ES-I3 (cell line): ENCODE results near the gene HOXC6.

Experiments
- H3K36me3 ChIP-seq: 2 replicates; pipeline ENCODE4 v1.6.1; 2013; ENCODE audit warnings: mild to moderate bottlenecking, low read length, control low read depth, moderate library complexity; ENCODE audit not compliant: insufficient read depth
- H3K4me1 ChIP-seq: 2 replicates; pipeline ENCODE4 v1.6.1; 2013; ENCODE audit warnings: mild to moderate bottlenecking, control low read depth, low read length; ENCODE audit not compliant: insufficient read depth
- H3K9ac ChIP-seq: 2 replicates; pipeline ENCODE4 v1.6.1; 2013; ENCODE audit warnings: low read depth, mild to moderate bottlenecking, low read length, moderate library complexity
- H3K9me3 ChIP-seq: 2 replicates; pipeline ENCODE4 v1.6.1; 2013; ENCODE audit warnings: mild to moderate bottlenecking, low read length, moderate library complexity; ENCODE audit not compliant: control insufficient read depth, insufficient read depth

Gene HOXC6

DNA sequence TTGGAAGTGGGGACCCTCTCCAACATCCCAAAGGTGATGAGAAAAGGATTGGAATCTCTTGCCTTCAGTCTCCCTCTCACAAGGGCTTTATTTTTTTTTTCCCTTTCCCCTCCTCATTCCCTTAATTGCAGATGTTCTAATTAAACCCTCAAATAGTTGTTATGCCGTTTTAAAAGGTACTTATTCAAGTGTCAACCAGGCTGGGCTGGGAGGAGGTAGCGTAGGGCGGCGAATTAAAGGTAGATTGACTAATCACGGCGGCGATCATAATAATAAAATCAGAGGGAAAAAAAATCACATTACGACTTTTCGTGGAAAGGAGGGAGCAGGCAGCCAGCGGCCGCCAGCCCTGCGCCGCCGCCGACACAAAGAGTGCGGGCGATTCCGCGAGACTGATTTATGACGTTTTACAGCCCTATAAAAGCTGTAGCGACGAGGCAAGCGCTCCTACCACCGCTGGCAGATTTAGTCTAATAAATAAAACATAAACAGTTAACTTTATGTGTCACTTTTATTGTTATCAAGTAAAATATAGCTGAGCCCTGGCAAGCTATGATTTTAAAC lies 23.7 kb downstream of the HOXC6 start:
- peaks cover 8% of the 10 kb centered on the region; the same call in 1 of the 2 replicates for H3K4me1 ChIP-seq
- H3K36me3 ChIP-seq: no peaks in the 10 kb centered on the region
- no peaks in the 10 kb centered on the region for H3K9me3 ChIP-seq
- H3K9ac ChIP-seq: no peak overlapping the region

DNA sequence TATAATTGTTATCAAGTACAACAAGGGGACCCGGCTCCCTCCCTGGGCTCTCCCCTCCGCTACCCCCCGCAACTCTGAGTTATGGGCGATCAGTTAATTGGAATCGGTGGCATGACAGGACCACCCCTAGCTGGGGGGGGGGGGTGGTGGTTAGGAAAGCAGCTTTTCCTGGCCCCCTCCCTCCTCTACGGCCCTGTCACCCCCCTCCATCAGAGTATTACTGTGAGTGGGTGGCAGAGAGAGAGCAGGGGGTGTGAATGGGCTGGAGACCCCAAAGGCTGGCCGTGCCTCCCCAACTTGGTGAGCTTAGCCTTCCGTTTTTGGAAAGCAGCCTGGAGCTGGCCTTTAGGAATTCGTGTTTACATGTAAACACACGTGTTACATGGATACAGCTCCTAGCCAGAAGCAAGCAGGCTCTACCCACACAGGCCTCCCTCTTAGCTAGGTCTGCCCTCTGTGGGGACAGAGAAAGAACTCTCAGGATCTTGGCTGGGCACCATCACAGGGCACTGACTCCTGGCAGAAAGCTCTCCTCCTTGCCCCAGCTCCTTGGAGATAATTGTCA lies 24.3 kb downstream of the HOXC6 start:
- Histone ChIP-seq H3K9ac (peak overlapping the region; percentile 56; the same call in 1 of the 2 replicates), H3K36me3 (no peaks in the 10 kb centered on the region), H3K9me3 (no peaks in the 10 kb centered on the region), H3K4me1 (peaks cover 8% of the 10 kb centered on the region; the same call in 1 of the 2 replicates)

DNA sequence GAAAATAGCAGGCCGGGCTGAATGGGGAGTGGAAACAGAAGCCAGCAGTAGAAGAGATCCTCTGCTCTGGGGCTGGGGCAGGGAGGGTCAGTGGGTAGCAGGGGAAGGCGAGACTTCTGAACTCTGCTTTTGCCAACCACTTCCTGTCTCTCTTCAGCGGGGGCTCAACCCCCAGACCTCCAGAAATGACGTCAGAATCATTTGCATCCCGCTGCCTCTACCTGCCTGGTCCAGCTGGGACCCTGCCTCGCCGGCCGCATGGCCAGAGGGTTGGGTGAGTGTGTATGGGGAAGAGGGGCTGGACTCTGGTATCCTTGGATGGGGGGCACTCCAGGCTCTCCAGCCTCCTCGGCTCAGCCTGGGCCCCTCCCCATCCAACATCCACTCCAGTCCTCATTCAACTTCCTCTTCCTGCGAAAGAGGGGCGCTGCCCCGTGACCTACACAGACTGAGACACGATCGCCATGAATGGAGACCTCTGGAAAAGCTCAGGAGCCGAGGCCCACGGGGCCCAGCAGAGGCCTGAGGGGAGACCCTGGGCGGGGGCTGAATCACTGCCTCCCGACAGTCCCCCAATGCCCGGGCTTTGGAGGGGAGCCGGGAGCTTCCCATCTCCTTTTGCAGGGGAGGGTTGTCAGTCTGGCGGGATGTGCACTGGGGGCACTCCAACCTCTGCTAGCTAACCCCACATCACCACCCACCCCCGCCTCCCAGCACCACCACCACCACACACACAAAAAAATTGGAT lies 24.9 kb downstream of the HOXC6 start:
- Histone ChIP-seq H3K4me1 (peaks cover 8% of the 10 kb centered on the region), H3K9ac (peak overlapping the region; percentile 56; the same call in 1 of the 2 replicates), H3K9me3 (no peaks in the 10 kb centered on the region), H3K36me3 (no peaks in the 10 kb centered on the region)

DNA sequence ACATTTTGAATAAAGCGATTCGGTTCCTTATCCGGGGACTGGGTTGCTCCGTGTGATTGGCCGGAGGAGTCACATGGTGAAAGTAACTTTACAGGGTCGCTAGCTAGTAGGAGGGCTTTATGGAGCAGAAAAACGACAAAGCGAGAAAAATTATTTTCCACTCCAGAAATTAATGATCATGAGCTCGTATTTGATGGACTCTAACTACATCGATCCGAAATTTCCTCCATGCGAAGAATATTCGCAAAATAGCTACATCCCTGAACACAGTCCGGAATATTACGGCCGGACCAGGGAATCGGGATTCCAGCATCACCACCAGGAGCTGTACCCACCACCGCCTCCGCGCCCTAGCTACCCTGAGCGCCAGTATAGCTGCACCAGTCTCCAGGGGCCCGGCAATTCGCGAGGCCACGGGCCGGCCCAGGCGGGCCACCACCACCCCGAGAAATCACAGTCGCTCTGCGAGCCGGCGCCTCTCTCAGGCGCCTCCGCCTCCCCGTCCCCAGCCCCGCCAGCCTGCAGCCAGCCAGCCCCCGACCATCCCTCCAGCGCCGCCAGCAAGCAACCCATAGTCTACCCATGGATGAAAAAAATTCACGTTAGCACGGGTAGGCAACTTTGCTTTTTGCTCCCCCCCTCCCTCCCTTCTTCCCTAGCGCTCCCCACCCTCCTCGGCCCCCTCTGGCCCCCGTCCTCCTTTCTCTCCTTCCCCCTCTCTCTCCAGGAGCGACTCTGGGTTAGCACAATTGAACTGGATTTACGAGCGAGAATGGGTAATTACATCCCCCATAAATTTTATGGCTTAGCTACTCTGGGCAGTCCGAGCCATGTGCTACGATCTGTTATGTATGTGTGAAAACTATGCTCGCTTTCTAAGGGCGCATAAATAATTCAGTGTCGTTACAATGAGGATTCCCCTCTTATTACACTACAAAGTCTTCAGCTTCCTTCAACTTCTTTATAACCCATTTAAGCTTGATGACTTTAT lies 25.8 kb downstream of the HOXC6 start, which contains the start of gene HOXC4:
Gene HOXC4, plus strand, starts transcription at position 85 of the 991 bp plus-strand sequence. Its CDS starts 88 bp downstream, at position 173.
- peak within 1 kb of the TSS; percentile 56; the same call in 1 of the 2 replicates for H3K9ac ChIP-seq
- no peaks in the 10 kb centered on the region for H3K9me3 ChIP-seq
- H3K4me1 ChIP-seq: peaks cover 8% of the 10 kb centered on the region
- H3K36me3 ChIP-seq: no peaks in the 10 kb centered on the region

DNA sequence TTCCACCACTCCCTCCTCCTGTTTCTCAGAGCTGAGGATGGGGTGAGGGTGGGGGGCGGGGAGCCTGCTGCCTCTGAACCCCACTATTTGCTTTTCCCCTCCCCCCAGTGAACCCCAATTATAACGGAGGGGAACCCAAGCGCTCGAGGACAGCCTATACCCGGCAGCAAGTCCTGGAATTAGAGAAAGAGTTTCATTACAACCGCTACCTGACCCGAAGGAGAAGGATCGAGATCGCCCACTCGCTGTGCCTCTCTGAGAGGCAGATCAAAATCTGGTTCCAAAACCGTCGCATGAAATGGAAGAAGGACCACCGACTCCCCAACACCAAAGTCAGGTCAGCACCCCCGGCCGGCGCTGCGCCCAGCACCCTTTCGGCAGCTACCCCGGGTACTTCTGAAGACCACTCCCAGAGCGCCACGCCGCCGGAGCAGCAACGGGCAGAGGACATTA lies 26.5 kb downstream of the HOXC6 start:
- Histone ChIP-seq H3K9ac (no peak overlapping the region), H3K36me3 (no peaks in the 10 kb centered on the region), H3K9me3 (no peaks in the 10 kb centered on the region), H3K4me1 (peaks cover 8% of the 10 kb centered on the region)

DNA sequence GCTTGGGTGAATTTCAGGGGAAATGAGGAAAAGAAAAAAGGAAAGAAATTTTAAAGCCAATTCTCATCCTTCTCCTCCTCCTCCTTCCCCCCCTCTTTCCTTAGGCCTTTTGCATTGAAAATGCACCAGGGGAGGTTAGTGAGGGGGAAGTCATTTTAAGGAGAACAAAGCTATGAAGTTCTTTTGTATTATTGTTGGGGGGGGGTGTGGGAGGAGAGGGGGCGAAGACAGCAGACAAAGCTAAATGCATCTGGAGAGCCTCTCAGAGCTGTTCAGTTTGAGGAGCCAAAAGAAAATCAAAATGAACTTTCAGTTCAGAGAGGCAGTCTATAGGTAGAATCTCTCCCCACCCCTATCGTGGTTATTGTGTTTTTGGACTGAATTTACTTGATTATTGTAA lies 27.3 kb downstream of the HOXC6 start:
- Histone ChIP-seq H3K36me3 (no peaks in the 10 kb centered on the region), H3K9me3 (no peaks in the 10 kb centered on the region), H3K9ac (no peak overlapping the region), H3K4me1 (peaks cover 8% of the 10 kb centered on the region)

DNA sequence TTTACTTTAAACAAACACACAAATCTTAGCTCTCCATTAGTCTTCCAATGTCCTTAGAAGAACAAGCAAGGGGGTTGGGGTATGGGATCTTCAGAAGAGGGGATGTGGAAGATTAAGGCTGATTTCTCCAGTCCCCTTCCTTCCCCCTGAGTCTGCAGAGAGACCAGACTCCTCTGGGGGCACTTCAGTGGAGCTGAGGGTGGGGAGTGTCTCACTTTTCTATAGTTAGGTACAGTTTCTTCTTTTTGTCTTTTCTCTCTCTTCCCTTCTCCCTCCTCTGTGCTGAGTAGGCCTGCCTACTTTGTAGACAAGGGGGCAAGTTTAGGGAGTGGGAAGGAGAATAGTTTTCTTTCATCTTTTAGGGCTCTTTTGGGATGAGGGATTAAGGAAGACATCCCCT lies 27.9 kb downstream of the HOXC6 start:
- peaks cover 11% of the 10 kb centered on the region for H3K4me1 ChIP-seq
- H3K9ac ChIP-seq: no peak overlapping the region
- no peaks in the 10 kb centered on the region for H3K9me3 ChIP-seq
- no peaks in the 10 kb centered on the region for H3K36me3 ChIP-seq

DNA sequence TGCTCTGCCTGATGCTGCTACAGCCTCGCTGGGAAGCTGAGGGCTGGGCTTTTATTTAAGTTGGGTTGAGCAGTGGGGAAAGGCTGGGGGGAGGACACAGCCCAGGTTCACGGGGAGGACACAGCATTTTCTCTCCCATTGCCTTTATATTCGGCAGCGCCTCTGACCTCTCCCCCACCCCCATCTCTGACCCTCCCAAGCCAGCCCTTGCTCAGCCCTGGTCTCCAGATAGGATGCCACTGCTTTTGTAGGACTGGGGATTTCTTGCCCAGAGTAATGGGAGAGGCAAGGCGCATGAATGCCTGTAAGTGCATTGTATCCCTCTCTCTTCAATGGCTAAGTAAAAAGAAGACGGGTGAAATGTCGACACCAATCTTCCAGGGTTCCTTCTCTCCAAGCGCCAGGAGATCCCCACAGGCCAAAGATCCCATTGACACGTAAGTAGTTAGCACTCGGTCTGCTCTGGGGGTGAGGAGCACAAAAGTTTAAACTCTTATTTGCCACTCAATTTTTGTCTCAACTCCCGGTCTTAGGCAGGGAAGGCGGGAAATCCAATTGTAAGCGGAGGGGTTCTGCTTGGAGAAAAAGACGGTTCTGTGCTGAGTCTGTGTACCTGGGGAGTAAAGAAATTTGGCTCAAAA lies 30.0 kb downstream of the HOXC6 start:
- H3K4me1 ChIP-seq: peaks cover 8% of the 10 kb centered on the region
- H3K36me3 ChIP-seq: no peaks in the 10 kb centered on the region
- no peak overlapping the region for H3K9ac ChIP-seq
- no peaks in the 10 kb centered on the region for H3K9me3 ChIP-seq

DNA sequence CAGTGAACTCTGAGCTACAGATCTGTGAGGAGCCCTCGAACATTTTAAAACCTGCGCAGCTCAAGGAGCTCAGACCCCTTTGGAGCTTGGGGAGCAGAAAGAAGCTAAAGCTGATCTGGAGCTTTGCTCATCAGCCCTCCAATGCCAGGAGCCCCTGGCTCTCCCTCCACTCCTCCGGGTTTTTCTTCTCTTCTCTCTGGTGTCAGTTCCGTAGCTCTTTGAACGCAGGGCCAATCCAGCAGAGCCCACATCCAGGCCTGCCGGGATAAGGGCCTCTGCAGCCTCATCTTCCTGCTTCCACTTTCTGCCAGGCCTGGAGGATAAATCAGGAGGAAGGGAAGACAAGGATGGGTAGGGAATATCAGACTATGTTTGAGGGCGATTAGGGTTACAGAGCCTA lies 31.4 kb downstream of the HOXC6 start:
- Histone ChIP-seq H3K9ac (no peak overlapping the region), H3K4me1 (peaks cover 8% of the 10 kb centered on the region; the same call in 1 of the 2 replicates), H3K9me3 (no peaks in the 10 kb centered on the region), H3K36me3 (no peaks in the 10 kb centered on the region)

DNA sequence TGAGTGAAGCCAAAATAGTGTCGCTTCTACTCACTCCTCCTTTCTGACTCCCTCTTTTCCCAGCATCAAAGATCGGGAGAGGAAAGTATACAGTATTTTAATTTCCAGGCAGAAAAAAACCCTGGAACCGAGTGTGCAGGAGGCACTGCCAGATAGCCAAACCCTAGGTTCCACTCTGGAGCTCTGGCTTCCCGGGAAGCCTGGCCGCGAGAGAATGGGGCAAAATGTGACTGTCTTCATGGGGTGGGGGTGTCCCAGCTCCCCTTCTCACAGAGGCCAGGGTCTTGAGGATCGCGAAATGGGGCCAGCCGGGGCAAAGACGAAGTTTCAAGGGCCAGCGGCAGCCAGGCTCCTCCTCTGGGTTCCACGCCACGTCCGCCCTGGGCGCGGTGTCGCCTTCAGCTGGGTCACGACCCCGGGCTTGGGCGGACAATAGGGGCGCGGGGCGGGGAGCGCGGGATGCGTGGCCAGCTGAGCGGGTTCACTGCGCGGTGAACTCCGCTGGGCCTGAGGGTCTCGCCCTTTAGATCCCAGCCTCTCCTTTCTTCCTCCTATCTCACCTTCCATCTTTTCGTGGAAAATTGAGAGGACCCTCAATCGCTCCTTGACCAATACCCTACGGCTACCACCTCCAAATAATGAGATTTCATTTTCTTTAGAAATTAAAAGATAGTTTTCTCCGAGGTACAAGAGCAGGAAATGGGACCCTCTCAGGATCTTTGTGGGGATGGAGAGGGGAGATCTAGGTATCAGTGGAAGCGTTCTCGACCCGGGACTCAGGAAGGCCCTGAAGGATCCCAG lies 32.1 kb downstream of the HOXC6 start:
- Histone ChIP-seq H3K36me3 (no peaks in the 10 kb centered on the region), H3K9ac (peak overlapping the region; percentile 16; the same call in 1 of the 2 replicates), H3K9me3 (no peaks in the 10 kb centered on the region), H3K4me1 (peaks cover 8% of the 10 kb centered on the region; the same call in 1 of the 2 replicates)

DNA sequence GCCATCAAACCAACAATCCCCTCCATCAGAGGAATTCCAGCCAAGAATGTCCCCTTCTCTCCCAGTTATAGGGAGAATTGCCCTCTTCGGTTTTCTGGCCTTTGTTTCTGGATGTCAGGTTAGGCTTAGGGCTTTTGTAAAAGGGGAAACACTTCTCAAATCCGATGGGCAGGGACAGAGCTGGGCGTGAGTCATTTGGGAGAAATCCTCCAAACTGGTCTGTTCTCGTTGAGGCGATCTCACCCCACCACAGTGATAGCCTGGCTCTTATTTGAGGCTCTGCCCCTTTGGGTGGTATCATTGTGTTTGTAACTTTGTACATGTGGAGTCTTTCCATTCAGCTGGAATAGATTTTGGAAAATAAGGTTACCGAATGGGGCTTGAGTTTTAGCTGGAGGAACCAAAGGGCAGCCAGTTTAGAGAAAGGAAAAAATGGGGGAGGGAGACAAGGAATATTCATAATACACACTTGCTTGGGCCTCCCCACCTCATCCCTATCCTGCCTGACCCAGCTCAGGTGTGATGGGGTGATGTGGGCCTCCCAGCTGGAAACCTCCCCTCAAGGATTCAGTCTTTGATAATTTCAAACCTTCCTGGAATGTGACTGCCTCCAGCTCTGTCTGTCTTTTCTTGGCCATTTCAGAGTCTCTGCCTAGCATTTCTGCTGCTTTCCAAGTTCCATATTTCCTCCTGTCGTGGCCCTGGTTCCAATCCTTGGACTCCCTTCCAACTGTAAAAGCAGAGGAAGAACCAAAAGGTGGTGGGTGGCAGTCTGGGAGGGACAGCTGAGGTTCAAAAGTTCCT lies 32.9 kb downstream of the HOXC6 start:
- H3K36me3 ChIP-seq: no peaks in the 10 kb centered on the region
- H3K9ac ChIP-seq: no peak overlapping the region
- H3K9me3 ChIP-seq: no peaks in the 10 kb centered on the region
- H3K4me1 ChIP-seq: peaks cover 8% of the 10 kb centered on the region; the same call in 1 of the 2 replicates

DNA sequence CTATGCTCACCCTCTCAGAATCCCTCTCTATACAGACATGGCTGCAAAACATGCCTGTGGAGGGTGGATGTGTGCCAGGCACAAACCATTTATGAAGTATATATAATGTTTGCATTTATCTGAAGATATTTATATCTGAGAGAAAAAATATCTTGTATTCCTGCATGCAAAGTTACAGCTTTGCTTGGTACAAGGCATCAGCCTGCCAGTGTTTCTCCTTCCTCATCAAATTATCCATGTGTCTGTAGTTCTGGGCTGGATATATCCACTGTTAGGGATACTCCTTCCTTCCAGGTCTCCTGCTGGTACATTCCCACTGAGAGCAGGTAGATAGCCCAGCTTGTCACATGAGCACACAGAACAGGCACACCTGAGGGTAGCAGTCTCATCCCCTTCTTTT lies 37.4 kb downstream of the HOXC6 start:
- no peak overlapping the region for H3K9ac ChIP-seq
- no peaks in the 10 kb centered on the region for H3K9me3 ChIP-seq
- H3K4me1 ChIP-seq: peaks cover 8% of the 10 kb centered on the region; the same call in 1 of the 2 replicates
- H3K36me3 ChIP-seq: no peaks in the 10 kb centered on the region
